GM18861 (cell line): Measurements from ENCODE around the gene IPO7.
"Not testable (repeated sequence)": the region's sequence is repeated elsewhere in the genome, so short reads cannot be mapped to it uniquely, and the experiment has no call there.

Source experiments
- ATAC-seq: cut with Tn5 transposase; IDR thresholded peaks from one replicate; pipeline ENCODE4 v1.9.1; 2021; ENCODE audit not compliant: unreplicated experiment

Gene IPO7

GRCh38 chr11:9384535-9385326 lies at the start of gene IPO7:
Gene IPO7 (plus strand): TSS chr11:9384652. CDS start chr11:9384764, 112 bp downstream.
- ATAC-seq = peak; percentile 91

GRCh38 chr11:9341638-9342178 lies 42.7 kb upstream of the IPO7 start:
- no peak for ATAC-seq

- no peak for ATAC-seq
These were observed 40.3 kb upstream of the IPO7 start for GRCh38 chr11:9344061-9344680.

- no peak for ATAC-seq
These were observed 37.4 kb upstream of the IPO7 start for GRCh38 chr11:9347100-9347499.

- not testable (repeated sequence) for ATAC-seq
These were observed 36.7 kb upstream of the IPO7 start for GRCh38 chr11:9347779-9348178.

- ATAC-seq = no peak
These were observed 33.1 kb upstream of the IPO7 start for GRCh38 chr11:9351321-9351881.

GRCh38 chr11:9357041-9357440 lies 27.4 kb upstream of the IPO7 start:
- no peak for ATAC-seq

- not testable (repeated sequence) for ATAC-seq
These were observed 23.4 kb upstream of the IPO7 start for GRCh38 chr11:9360862-9361622.

- no peak for ATAC-seq
These were observed 22.0 kb upstream of the IPO7 start for GRCh38 chr11:9362393-9362863.

GRCh38 chr11:9363954-9364912 lies 20.2 kb upstream of the IPO7 start:
- ATAC-seq = peak; percentile 92

GRCh38 chr11:9367551-9367950 lies 16.9 kb upstream of the IPO7 start:
- ATAC-seq = no peak

GRCh38 chr11:9377036-9377435 lies 7.4 kb upstream of the IPO7 start:
- ATAC-seq = no peak

- no peak for ATAC-seq
These were observed 5.4 kb upstream of the IPO7 start for GRCh38 chr11:9379041-9379440.

- no peak for ATAC-seq
These were observed 3.7 kb upstream of the IPO7 start for GRCh38 chr11:9380773-9381172.

GRCh38 chr11:9385327-9385899 lies 961 bp downstream of the IPO7 start:
- peak; percentile 15 for ATAC-seq

GRCh38 chr11:9386086-9386485 lies 1.6 kb downstream of the IPO7 start:
- no peak for ATAC-seq

GRCh38 chr11:9386901-9387300 lies 2.4 kb downstream of the IPO7 start:
- ATAC-seq = no peak

- no peak for ATAC-seq
These were observed 11.9 kb downstream of the IPO7 start for GRCh38 chr11:9396310-9396709.

GRCh38 chr11:9396752-9397151 lies 12.3 kb downstream of the IPO7 start:
- peak; percentile 68 for ATAC-seq
